ENCODE measurements around the gene RPL22. TPM values are rescaled to one million over a fixed set of nuclear protein-coding genes. Genes with fewer than 3 reads are reported as not detected.

Gene RPL22
- total and polyA plus RNA-seq, 4 donors: 38.9 to 105 (median 77.3) TPM

DNA sequence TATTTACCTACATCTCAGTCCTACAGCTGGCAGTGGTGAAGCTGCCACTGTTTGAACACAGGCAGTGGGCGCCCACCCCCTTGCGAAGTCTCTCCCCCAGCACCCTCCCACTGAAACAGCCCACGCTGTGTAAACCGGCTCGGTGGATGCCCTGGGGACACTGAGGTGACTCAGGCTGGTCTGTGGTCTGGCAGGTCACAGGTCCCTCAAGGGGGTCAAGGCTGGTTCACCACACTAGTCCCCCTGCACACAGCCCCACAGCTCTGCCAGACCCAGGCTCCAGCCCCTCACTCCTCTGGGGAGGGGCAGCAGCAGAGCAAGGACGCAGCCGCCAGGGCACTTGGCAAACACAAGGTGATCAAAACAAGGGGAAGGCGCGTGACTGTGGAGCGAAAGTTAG, 26.8 kb downstream of the RPL22 start:
- H3K27me3 ChIP-seq (ENCODE audit: control insufficient read depth in 4 of 4, insufficient read depth in 4 of 4, low read length in 3 of 4): peaks cover 0 to 6% (median under 1%) of the 10 kb centered on the region in 4 donors

DNA sequence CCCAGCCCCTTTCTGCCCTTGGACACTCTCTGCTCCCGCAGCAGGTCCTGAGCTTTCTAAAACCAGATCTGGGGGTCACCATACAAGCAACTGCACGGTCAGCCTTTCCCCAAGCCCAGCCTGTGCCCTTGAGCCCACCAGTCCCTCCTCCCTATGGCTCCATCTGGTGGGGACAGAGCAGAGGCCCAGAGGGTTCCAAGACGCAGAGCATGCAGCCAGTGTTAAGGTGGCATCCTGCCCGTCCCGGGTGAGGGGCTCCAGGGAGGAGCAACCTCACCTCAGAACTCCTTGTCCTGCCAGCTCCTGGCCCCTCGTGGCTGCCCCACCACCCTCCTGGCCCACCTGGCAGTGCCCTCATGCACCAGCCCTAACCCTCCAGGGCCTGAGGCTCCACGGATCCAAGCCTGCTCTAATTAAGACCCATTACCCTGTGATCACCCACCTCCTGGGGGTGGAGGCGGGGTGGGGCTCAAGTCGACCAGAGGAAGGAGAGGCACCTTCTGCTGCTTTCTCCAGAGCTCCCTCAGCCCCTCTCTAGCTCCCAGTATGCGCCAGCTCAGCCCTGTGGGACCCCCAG, 27.8 kb downstream of the RPL22 start:
- H3K27ac ChIP-seq (ENCODE audit: low read depth in 1 of 2, low read length in 2 of 2): no peak overlapping the region

More for the DNA sequence above, 26.8 kb downstream of the RPL22 start:
- Histone ChIP-seq H3K9me3 (ENCODE audit: control insufficient read depth in 4 of 4, low read length in 3 of 4) (peaks cover 0 to 5% (median 2%) of the 10 kb centered on the region in 4 donors), H3K4me1 (ENCODE audit: control insufficient read depth in 4 of 4, insufficient read depth in 4 of 4, low read length in 3 of 4) (no peaks in the 10 kb centered on the region), H3K4me3 (ENCODE audit: low read depth in 1 of 3, low read length in 3 of 3) (no peak overlapping the region), H3K9ac (ENCODE audit: low read depth in 1 of 2, low read length in 2 of 2) (no peak overlapping the region), H3K27ac (ENCODE audit: low read depth in 1 of 2, low read length in 2 of 2) (no peak overlapping the region), H3K36me3 (ENCODE audit: control insufficient read depth in 4 of 4, insufficient read depth in 3 of 4, low read depth in 1 of 4, low read length in 3 of 4) (no peaks in the 10 kb centered on the region)
- 67% methylated on average over 10 of the region's 10 CpGs for WGBS
- TF ChIP-seq, protein P1, sequence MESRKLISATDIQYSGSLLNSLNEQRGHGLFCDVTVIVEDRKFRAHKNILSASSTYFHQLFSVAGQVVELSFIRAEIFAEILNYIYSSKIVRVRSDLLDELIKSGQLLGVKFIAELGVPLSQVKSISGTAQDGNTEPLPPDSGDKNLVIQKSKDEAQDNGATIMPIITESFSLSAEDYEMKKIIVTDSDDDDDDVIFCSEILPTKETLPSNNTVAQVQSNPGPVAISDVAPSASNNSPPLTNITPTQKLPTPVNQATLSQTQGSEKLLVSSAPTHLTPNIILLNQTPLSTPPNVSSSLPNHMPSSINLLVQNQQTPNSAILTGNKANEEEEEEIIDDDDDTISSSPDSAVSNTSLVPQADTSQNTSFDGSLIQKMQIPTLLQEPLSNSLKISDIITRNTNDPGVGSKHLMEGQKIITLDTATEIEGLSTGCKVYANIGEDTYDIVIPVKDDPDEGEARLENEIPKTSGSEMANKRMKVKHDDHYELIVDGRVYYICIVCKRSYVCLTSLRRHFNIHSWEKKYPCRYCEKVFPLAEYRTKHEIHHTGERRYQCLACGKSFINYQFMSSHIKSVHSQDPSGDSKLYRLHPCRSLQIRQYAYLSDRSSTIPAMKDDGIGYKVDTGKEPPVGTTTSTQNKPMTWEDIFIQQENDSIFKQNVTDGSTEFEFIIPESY (IDR thresholded peaks at IDR 0.05): no peak
- DNase-seq (ENCODE audit: low spot score): no peak

DNA sequence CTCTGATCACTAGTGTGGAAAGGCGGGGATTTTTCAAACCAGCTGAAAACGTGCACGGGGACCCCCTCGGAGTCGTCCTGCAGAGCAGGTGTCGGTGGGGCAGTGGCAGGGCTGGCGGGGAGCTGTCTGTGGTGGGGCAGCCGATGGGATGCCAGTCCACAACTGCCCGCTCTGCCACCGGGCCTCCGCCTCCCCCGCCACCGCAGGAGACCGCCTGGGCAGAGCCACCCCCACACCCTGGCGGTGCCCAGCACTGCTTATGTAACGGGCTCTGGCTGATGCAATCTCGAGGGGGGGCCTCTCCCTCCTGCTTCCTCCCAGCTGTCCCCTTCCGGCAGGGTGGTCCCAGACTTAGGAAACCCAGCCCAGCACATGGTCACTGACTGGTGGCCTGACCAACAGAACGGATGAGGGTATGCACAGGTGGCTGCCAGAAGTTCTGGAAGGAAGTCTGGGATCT, 28.6 kb downstream of the RPL22 start:
- H3K27ac ChIP-seq (ENCODE audit: low read depth in 1 of 2, low read length in 2 of 2): no peak overlapping the region
- no peaks in the 10 kb centered on the region for H3K4me1 ChIP-seq (ENCODE audit: control insufficient read depth in 4 of 4, insufficient read depth in 4 of 4, low read length in 3 of 4)
- H3K9me3 ChIP-seq (ENCODE audit: control insufficient read depth in 4 of 4, low read length in 3 of 4): peaks cover 0 to 5% (median 2%) of the 10 kb centered on the region in 4 donors
- no peaks in the 10 kb centered on the region for H3K36me3 ChIP-seq (ENCODE audit: control insufficient read depth in 4 of 4, insufficient read depth in 3 of 4, low read depth in 1 of 4, low read length in 3 of 4)
- TF ChIP-seq REST (IDR thresholded peaks at IDR 0.05): no peak
- TF ChIP-seq FOXA2 (IDR thresholded peaks at IDR 0.05): no peak
- TF ChIP-seq, protein P2, sequence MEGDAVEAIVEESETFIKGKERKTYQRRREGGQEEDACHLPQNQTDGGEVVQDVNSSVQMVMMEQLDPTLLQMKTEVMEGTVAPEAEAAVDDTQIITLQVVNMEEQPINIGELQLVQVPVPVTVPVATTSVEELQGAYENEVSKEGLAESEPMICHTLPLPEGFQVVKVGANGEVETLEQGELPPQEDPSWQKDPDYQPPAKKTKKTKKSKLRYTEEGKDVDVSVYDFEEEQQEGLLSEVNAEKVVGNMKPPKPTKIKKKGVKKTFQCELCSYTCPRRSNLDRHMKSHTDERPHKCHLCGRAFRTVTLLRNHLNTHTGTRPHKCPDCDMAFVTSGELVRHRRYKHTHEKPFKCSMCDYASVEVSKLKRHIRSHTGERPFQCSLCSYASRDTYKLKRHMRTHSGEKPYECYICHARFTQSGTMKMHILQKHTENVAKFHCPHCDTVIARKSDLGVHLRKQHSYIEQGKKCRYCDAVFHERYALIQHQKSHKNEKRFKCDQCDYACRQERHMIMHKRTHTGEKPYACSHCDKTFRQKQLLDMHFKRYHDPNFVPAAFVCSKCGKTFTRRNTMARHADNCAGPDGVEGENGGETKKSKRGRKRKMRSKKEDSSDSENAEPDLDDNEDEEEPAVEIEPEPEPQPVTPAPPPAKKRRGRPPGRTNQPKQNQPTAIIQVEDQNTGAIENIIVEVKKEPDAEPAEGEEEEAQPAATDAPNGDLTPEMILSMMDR (IDR thresholded peaks at IDR 0.05; ENCODE audit: low read depth, low read length, missing input control): no peak
- TF ChIP-seq HNF4A (conservative IDR thresholded peaks at IDR 0.05): no peak
- no peak for TF ChIP-seq RXRA (IDR thresholded peaks at IDR 0.05)
- TF ChIP-seq GABPA (IDR thresholded peaks at IDR 0.05 in 1 of 2, conservative IDR thresholded peaks at IDR 0.05 in 1 of 2): no peak
- TF ChIP-seq SP1 (IDR thresholded peaks at IDR 0.05): no peak
- no peak for TF ChIP-seq RAD21 (IDR thresholded peaks at IDR 0.05)
- no peak for TF ChIP-seq EGR1 (IDR thresholded peaks at IDR 0.05; ENCODE audit: low read depth in 2 of 2)
- TF ChIP-seq TAF1 (conservative IDR thresholded peaks at IDR 0.05): no peak
- no peak for TF ChIP-seq JUND (IDR thresholded peaks at IDR 0.05)
- no peak for TF ChIP-seq MAX (IDR thresholded peaks at IDR 0.05)
- TF ChIP-seq HNF4G (IDR thresholded peaks at IDR 0.05): no peak
- TF ChIP-seq, protein P1 (IDR thresholded peaks at IDR 0.05): no peak
- TF ChIP-seq NR2F2 (IDR thresholded peaks at IDR 0.05): no peak
- TF ChIP-seq FOXA1 (IDR thresholded peaks at IDR 0.05): no peak
- no peak for TF ChIP-seq YY1 (IDR thresholded peaks at IDR 0.05)
- TF ChIP-seq ATF3 (IDR thresholded peaks at IDR 0.05): no peak
- no peak for DNase-seq (ENCODE audit: low spot score)
- H3K27me3 ChIP-seq (ENCODE audit: control insufficient read depth in 4 of 4, insufficient read depth in 4 of 4, low read length in 3 of 4): peaks cover 0 to 6% (median 0%) of the 10 kb centered on the region in 4 donors
- no peak overlapping the region for H3K9ac ChIP-seq (ENCODE audit: low read depth in 1 of 2, low read length in 2 of 2)
- no peak overlapping the region for H3K4me3 ChIP-seq (ENCODE audit: low read depth in 1 of 3, low read length in 3 of 3)
- 70% methylated on average over 19 of the region's 19 CpGs for WGBS

More for the DNA sequence above, 27.8 kb downstream of the RPL22 start:
- Histone ChIP-seq H3K9ac (ENCODE audit: low read depth in 1 of 2, low read length in 2 of 2) (no peak overlapping the region), H3K36me3 (ENCODE audit: control insufficient read depth in 4 of 4, insufficient read depth in 3 of 4, low read depth in 1 of 4, low read length in 3 of 4) (no peaks in the 10 kb centered on the region), H3K4me1 (ENCODE audit: control insufficient read depth in 4 of 4, insufficient read depth in 4 of 4, low read length in 3 of 4) (no peaks in the 10 kb centered on the region), H3K4me3 (ENCODE audit: low read depth in 1 of 3, low read length in 3 of 3) (no peak overlapping the region), H3K27me3 (ENCODE audit: control insufficient read depth in 4 of 4, insufficient read depth in 4 of 4, low read length in 3 of 4) (peaks cover 0 to 6% (median 0%) of the 10 kb centered on the region in 4 donors), H3K9me3 (ENCODE audit: control insufficient read depth in 4 of 4, low read length in 3 of 4) (peaks cover 0 to 5% (median 2%) of the 10 kb centered on the region in 4 donors)
- WGBS: 50% methylated on average over 10 of the region's 10 CpGs
- DNase-seq (ENCODE audit: low spot score): no peak
- no peak for TF ChIP-seq JUND (IDR thresholded peaks at IDR 0.05)
- TF ChIP-seq FOXA2 (IDR thresholded peaks at IDR 0.05): no peak
